Lower leg skin (tissue), 4 donors: ENCODE data around the gene LRRC9. TPM values are rescaled to one million over a fixed set of nuclear protein-coding genes. Genes with fewer than 3 reads are reported as not detected.

Experiments used
- DNase-seq, 2 donors: peaks; one replicate each; pipeline ENCODE4 v3.0.0-alpha.2; 2019; ENCODE audit warnings: low spot score in 2 of 2
- H3K4me3 ChIP-seq: fragments of 200-600 bp; sonication (generic); 2 replicates; pipeline ENCODE4 v1.5.1; 2017; ENCODE audit warnings: mild to moderate bottlenecking, low read depth; ENCODE audit not compliant: poor library complexity, severe bottlenecking
- POLR2A ChIP-seq, 2 donors: fragments of 450-650 bp; IDR thresholded peaks; one replicate each; pipeline ENCODE4 v1.6.1; 2016 to 2017; ENCODE audit warnings: antibody characterized with exemption in 2 of 2, mild to moderate bottlenecking in 1 of 2, moderate library complexity in 1 of 2
- WGBS, 2 donors: methylation state at CpG; one replicate each; pipeline ENCODE4 v1.1.5; 2018; 5-methylcytosine and 5-hydroxymethylcytosine counted together
- intact Hi-C: fragments of 100-400 bp; cut with DNase I; formaldehyde crosslinking; loops from one replicate; pipeline ENCODE4 v1.15.0; 2023; ENCODE audit warnings: low total_unique reads
- total RNA-seq, 4 donors: library from RNA; depleted of rRNA; stranded (reverse); fragments of >200 nt; gene quantifications; one replicate each; pipeline ENCODE4 v1.1.0, GENCODE V29; 2016
- TF ChIP-seq, protein P1 (sequence below), 3 donors: fragments of 450-650 bp; IDR thresholded peaks; one replicate each; pipeline ENCODE4 v1.5.1; 2016; ENCODE audit warnings: antibody characterized with exemption in 3 of 3, mild to moderate bottlenecking in 3 of 3, moderate library complexity in 2 of 3

Gene LRRC9
- total RNA-seq, 4 donors from 2014 or later, result not detected

DNA sequence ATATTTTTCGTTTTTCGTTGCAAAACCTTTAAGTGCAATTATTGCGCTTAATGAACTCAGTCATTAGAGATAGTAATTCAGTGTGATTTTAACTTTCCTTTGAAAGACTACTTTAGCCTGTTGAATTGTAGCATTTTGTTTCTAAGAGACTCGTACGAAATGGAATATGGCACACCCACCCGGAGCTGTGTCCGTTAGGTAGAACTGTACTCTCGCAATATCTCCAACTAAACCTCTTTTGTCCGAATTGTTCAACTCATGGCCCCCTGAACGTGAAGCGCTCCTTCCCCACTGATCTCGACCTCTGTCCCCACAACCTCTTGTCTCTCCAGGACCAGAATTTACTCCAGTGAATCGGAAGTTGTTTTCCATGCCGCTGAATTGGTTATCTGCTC lies 172.6 kb downstream of the LRRC9 start:
- TF ChIP-seq, protein P1, sequence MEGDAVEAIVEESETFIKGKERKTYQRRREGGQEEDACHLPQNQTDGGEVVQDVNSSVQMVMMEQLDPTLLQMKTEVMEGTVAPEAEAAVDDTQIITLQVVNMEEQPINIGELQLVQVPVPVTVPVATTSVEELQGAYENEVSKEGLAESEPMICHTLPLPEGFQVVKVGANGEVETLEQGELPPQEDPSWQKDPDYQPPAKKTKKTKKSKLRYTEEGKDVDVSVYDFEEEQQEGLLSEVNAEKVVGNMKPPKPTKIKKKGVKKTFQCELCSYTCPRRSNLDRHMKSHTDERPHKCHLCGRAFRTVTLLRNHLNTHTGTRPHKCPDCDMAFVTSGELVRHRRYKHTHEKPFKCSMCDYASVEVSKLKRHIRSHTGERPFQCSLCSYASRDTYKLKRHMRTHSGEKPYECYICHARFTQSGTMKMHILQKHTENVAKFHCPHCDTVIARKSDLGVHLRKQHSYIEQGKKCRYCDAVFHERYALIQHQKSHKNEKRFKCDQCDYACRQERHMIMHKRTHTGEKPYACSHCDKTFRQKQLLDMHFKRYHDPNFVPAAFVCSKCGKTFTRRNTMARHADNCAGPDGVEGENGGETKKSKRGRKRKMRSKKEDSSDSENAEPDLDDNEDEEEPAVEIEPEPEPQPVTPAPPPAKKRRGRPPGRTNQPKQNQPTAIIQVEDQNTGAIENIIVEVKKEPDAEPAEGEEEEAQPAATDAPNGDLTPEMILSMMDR (IDR thresholded peaks at IDR 0.05), result no peak
- TF ChIP-seq POLR2A (IDR thresholded peaks at IDR 0.05), result no peak
- no peak for DNase-seq
- intact Hi-C loops, result no loop called here
- peak overlapping the region; percentile 47 for H3K4me3 ChIP-seq
- 0 to 1% methylated on average over 14 of the region's 14 CpGs for WGBS, 2 donors

- no peak overlapping the region for H3K4me3 ChIP-seq
- DNase-seq, result no peak
- WGBS, 2 donors, result 11 to 16% methylated on average over 3 of the region's 3 CpGs
- TF ChIP-seq, protein P1 (IDR thresholded peaks at IDR 0.05), result no peak
- TF ChIP-seq POLR2A (IDR thresholded peaks at IDR 0.05), result no peak
- intact Hi-C loops, result no loop called here
Observed at GRCh38 chr14:60093080-60093479, 173.1 kb downstream of the LRRC9 start.

GRCh38 chr14:60093606-60094005 lies 173.7 kb downstream of the LRRC9 start:
- H3K4me3 ChIP-seq, result no peak overlapping the region
- no peak for DNase-seq
- intact Hi-C loops, result no loop called here
- TF ChIP-seq POLR2A (IDR thresholded peaks at IDR 0.05), result no peak

DNA sequence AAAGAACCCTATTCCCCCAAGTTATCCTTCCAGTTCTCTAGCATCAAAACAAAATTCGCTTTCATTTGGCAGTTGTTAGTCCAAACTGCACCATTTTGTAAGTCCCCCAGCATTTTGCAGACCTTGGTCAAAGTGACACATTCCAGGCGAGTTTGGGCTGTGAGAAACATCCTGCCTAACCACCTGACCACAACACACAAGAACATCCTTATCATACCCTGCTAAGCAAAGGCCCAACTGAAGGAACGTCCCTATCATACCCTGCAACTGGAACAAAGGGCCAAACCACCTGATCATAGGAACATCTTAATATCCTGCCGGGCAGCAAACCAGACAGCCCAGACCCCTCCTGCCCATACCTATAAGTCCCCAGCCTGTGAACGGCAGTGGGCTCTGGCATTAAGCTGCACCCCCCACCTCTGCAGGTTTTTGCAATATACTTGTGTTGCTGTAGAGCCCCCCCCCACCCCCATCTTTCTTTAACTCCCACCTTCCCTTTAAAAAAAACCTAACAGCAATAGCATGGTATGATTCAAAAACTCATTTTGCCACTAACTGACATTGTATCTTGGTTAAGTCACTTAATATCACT lies 174.5 kb downstream of the LRRC9 start:
- TF ChIP-seq POLR2A (IDR thresholded peaks at IDR 0.05), result no peak
- TF ChIP-seq, protein P1 (IDR thresholded peaks at IDR 0.05), result no peak
- DNase-seq, result no peak
- intact Hi-C loops, result no loop called here
- H3K4me3 ChIP-seq, result no peak overlapping the region
- WGBS, 2 donors, result 62 to 81% methylated on average over 5 of the region's 5 CpGs

GRCh38 chr14:60095231-60095630 lies 175.3 kb downstream of the LRRC9 start:
- intact Hi-C loops, result no loop called here
- DNase-seq, result no peak
- TF ChIP-seq, protein P1 (IDR thresholded peaks at IDR 0.05), result no peak
- TF ChIP-seq POLR2A (IDR thresholded peaks at IDR 0.05), result no peak

DNA sequence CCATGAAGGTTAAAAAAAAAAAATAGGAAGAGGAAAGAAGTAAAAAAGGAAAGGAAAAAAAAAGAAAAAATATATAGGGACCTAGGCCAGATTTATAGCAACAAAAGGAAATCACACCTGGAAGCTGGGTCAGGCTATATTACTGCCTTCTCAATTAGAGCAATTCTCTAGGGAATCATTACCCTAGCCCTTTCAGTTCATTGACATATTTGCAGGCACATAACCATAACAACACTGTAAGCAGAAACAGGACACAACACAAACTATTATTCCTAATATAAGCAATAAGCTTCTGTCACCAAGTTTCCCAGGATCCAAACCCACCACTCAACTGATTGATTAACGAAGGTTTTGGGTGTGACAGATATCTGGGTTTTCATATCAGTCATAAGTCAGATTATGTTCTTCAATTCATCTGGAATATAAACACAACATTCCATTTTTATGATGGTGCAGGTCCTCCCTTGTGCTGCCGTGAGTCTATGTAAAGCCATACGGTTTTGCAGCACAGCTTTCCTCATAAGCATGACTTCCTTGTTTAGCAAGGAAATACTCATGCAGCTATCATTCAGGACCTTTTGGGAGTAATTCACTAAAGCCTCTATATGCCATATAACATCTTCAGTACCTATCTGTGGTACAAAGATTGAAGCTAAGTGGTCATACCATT lies 176.0 kb downstream of the LRRC9 start:
- intact Hi-C loops, result no loop called here
- DNase-seq, result no peak
- TF ChIP-seq, protein P1 (IDR thresholded peaks at IDR 0.05), result no peak
- no peak for TF ChIP-seq POLR2A (IDR thresholded peaks at IDR 0.05)
- 39 to 46% methylated on average over 3 of the region's 3 CpGs for WGBS, 2 donors
- no peak overlapping the region for H3K4me3 ChIP-seq

More at GRCh38 chr14:60095231-60095630, 175.3 kb downstream of the LRRC9 start:
- H3K4me3 ChIP-seq, result no peak overlapping the region
